ENCODE data around the gene SPNS2. TPM values are rescaled to one million over a fixed set of nuclear protein-coding genes. Genes with fewer than 3 reads are reported as not detected.

Gene SPNS2
- total RNA-seq, 1 experiment from 2014 or later = 2.6 TPM

GRCh38 chr17:4550534-4551039, 51.9 kb downstream of the SPNS2 start:
- no peak overlapping the region for H2AFZ ChIP-seq (ENCODE audit: low read length)
- no peak overlapping the region for H3K9ac ChIP-seq (ENCODE audit: low read length)
- no peaks in the 10 kb centered on the region for H3F3A ChIP-seq (ENCODE audit: low read length, unreplicated experiment)
- H3K4me3 ChIP-seq (ENCODE audit: low read length) = no peak overlapping the region
- H3K27ac ChIP-seq (ENCODE audit: low read length) = no peak overlapping the region
- no peaks in the 10 kb centered on the region for H3K27me3 ChIP-seq (ENCODE audit: low read length)
- H3K9me3 ChIP-seq (ENCODE audit: low read length) = no peaks in the 10 kb centered on the region
- no TSS peak for BruUV-seq (replicated peaks)
- no peaks in the 10 kb centered on the region for H3K9me2 ChIP-seq (replicated peaks; ENCODE audit: low read length)
- H3K4me1 ChIP-seq (ENCODE audit: insufficient read depth, low read length) = peaks cover 9% of the 10 kb centered on the region; the same call in 1 of the 2 replicates
- intact Hi-C loops (cut with micrococcal nuclease) = no loop called here
- H3K36me3 ChIP-seq (ENCODE audit: low read depth, low read length) = peaks cover 45% of the 10 kb centered on the region; the same call in 1 of the 2 replicates
- no peaks in the 10 kb centered on the region for H4K20me1 ChIP-seq (ENCODE audit: low read length)
- peaks cover 45% of the 10 kb centered on the region for H3K79me2 ChIP-seq (ENCODE audit: low read length)
- CTCF ChIA-PET = no interaction called here
- POLR2A ChIA-PET (ENCODE audit: unreplicated experiment) = no interaction called here
- ATAC-seq (no peak), DNase-seq (no peak)
- no peak for TF ChIP-seq EZH2phosphoT487 (IDR thresholded peaks at IDR 0.05; ENCODE audit: borderline replicate concordance, low read length)
- no peak for TF ChIP-seq CTCF (conservative IDR thresholded peaks at IDR 0.05; ENCODE audit: low read depth, low read length)
- TF ChIP-seq EZH2 (IDR thresholded peaks at IDR 0.05; ENCODE audit: low read length, unreplicated experiment) = no peak
- H3K4me2 ChIP-seq (ENCODE audit: low read length) = no peak overlapping the region

- H3K4me2 ChIP-seq (ENCODE audit: low read length) = no peak overlapping the region
- peaks cover 45% of the 10 kb centered on the region; the same call in 1 of the 2 replicates for H3K36me3 ChIP-seq (ENCODE audit: low read depth, low read length)
- H3K9ac ChIP-seq (ENCODE audit: low read length) = no peak overlapping the region
- ATAC-seq (no peak; the same call in 1 of the 2 replicates), DNase-seq (peak; percentile 30)
- no peak overlapping the region for H3K27ac ChIP-seq (ENCODE audit: low read length)
- no TSS peak for BruUV-seq (replicated peaks)
- no peak overlapping the region for H3K4me3 ChIP-seq (ENCODE audit: low read length)
- no peaks in the 10 kb centered on the region for H3K9me2 ChIP-seq (replicated peaks; ENCODE audit: low read length)
- no peaks in the 10 kb centered on the region for H3K9me3 ChIP-seq (ENCODE audit: low read length)
- TF ChIP-seq CTCF (conservative IDR thresholded peaks at IDR 0.05; ENCODE audit: low read depth, low read length) = peak; percentile 32
- no peak for TF ChIP-seq EZH2 (IDR thresholded peaks at IDR 0.05; ENCODE audit: low read length, unreplicated experiment)
- no peaks in the 10 kb centered on the region for H4K20me1 ChIP-seq (ENCODE audit: low read length)
- no peaks in the 10 kb centered on the region for H3F3A ChIP-seq (ENCODE audit: low read length, unreplicated experiment)
- ChIA-PET POLR2A (ENCODE audit: unreplicated experiment) (no interaction called here), CTCF (no interaction called here)
- peaks cover 9% of the 10 kb centered on the region; the same call in 1 of the 2 replicates for H3K4me1 ChIP-seq (ENCODE audit: insufficient read depth, low read length)
- no peak overlapping the region for H2AFZ ChIP-seq (ENCODE audit: low read length)
- intact Hi-C loops (cut with micrococcal nuclease) = no loop called here
- no peaks in the 10 kb centered on the region for H3K27me3 ChIP-seq (ENCODE audit: low read length)
- peaks cover 45% of the 10 kb centered on the region for H3K79me2 ChIP-seq (ENCODE audit: low read length)
These were observed 52.5 kb downstream of the SPNS2 start for GRCh38 chr17:4551141-4551540.

- ChIA-PET POLR2A (ENCODE audit: unreplicated experiment) (no interaction called here), CTCF (no interaction called here)
- no peaks in the 10 kb centered on the region for H3K9me2 ChIP-seq (replicated peaks; ENCODE audit: low read length)
- H3K36me3 ChIP-seq (ENCODE audit: low read depth, low read length) = peaks cover 45% of the 10 kb centered on the region; the same call in 1 of the 2 replicates
- ATAC-seq (no peak), DNase-seq (no peak)
- no peak for TF ChIP-seq CTCF (conservative IDR thresholded peaks at IDR 0.05; ENCODE audit: low read depth, low read length)
- no peak for TF ChIP-seq EZH2 (IDR thresholded peaks at IDR 0.05; ENCODE audit: low read length, unreplicated experiment)
- TF ChIP-seq EZH2phosphoT487 (IDR thresholded peaks at IDR 0.05; ENCODE audit: borderline replicate concordance, low read length) = no peak
- no peaks in the 10 kb centered on the region for H3F3A ChIP-seq (ENCODE audit: low read length, unreplicated experiment)
- H3K9ac ChIP-seq (ENCODE audit: low read length) = no peak overlapping the region
- H4K20me1 ChIP-seq (ENCODE audit: low read length) = no peaks in the 10 kb centered on the region
- intact Hi-C loops (cut with micrococcal nuclease) = no loop called here
- H3K27ac ChIP-seq (ENCODE audit: low read length) = no peak overlapping the region
- no TSS peak for BruUV-seq (replicated peaks)
- no peak overlapping the region for H3K4me3 ChIP-seq (ENCODE audit: low read length)
- no peak overlapping the region for H3K4me2 ChIP-seq (ENCODE audit: low read length)
- no peak overlapping the region for H2AFZ ChIP-seq (ENCODE audit: low read length)
- peaks cover 45% of the 10 kb centered on the region for H3K79me2 ChIP-seq (ENCODE audit: low read length)
- H3K4me1 ChIP-seq (ENCODE audit: insufficient read depth, low read length) = peaks cover 9% of the 10 kb centered on the region; the same call in 1 of the 2 replicates
- no peaks in the 10 kb centered on the region for H3K9me3 ChIP-seq (ENCODE audit: low read length)
- no peaks in the 10 kb centered on the region for H3K27me3 ChIP-seq (ENCODE audit: low read length)
These were observed 53.3 kb downstream of the SPNS2 start for GRCh38 chr17:4551796-4552525.
